Uterus (tissue), 4 donors: ENCODE data around the gene AURKA. TPM values are rescaled to one million over a fixed set of nuclear protein-coding genes. Genes with fewer than 3 reads are reported as not detected.

Experiments used
- DNase-seq, 2 donors: peaks; one replicate each; pipeline ENCODE4 v3.0.0-alpha.2; 2019 to 2020
- H3K27ac ChIP-seq, 2 donors: fragments of 200-600 bp; sonication (generic); 1 replicate in 1 of 2; 2 replicates in 1 of 2; pipeline ENCODE4 v1.5.1; 2016 to 2018
- H3K27me3 ChIP-seq, 2 donors: fragments of 200-600 bp; sonication (generic); one replicate each; pipeline ENCODE4 v1.5.1; 2018 to 2019; ENCODE audit warnings: control low read depth in 1 of 2
- H3K36me3 ChIP-seq, 2 donors: fragments of 200-600 bp; sonication (generic); one replicate each; pipeline ENCODE4 v1.5.1; 2019; ENCODE audit warnings: control low read depth in 1 of 2
- H3K4me1 ChIP-seq, 2 donors: fragments of 200-600 bp; sonication (generic); one replicate each; pipeline ENCODE4 v1.5.1; 2018 to 2019; ENCODE audit warnings: control low read depth in 1 of 2
- H3K4me3 ChIP-seq, 2 donors: fragments of 200-600 bp; sonication (generic); 1 replicate in 1 of 2; 2 replicates in 1 of 2; pipeline ENCODE4 v1.5.1; 2018 to 2019; ENCODE audit warnings: mild to moderate bottlenecking in 1 of 2
- H3K9me3 ChIP-seq, 2 donors: fragments of 200-600 bp; sonication (generic); one replicate each; pipeline ENCODE4 v1.5.1; 2019; ENCODE audit warnings: control low read depth in 1 of 2
- POLR2A ChIP-seq, 2 donors: fragments of 450-650 bp; IDR thresholded peaks; one replicate each; pipeline ENCODE4 v1.6.1; 2016; ENCODE audit warnings: antibody characterized with exemption in 2 of 2, mild to moderate bottlenecking in 1 of 2, moderate library complexity in 1 of 2
- intact Hi-C: fragments of 100-400 bp; cut with DNase I; formaldehyde crosslinking; loops from one replicate; pipeline ENCODE4 v1.15.1; 2023; ENCODE audit warnings: low total_unique reads
- total RNA-seq, 4 donors: library from RNA; depleted of rRNA in 3 of 4; stranded (reverse); fragments of >200 nt in 3 of 4; gene quantifications; one replicate each; pipeline versions ENCODE4 v1.1.0 to v1.2.4, GENCODE V29; 2014 to 2023
- TF ChIP-seq, protein P1 (sequence below), 4 experiments: fragments of 200-600 bp in 2 of 4; fragments of 450-650 bp in 2 of 4; sonication (generic) in 2 of 4; IDR thresholded peaks; one replicate each; pipeline ENCODE4 v1.5.1; 2016 to 2019; ENCODE audit warnings: antibody characterized with exemption in 4 of 4, mild to moderate bottlenecking in 2 of 4, moderate library complexity in 1 of 4
- donor health status: DM: yes; HTN: yes; CAD: no.

The AURKA gene
- total RNA-seq, 4 donors from 2014 or later: 1.9 to 17.4 (median 9.7) TPM; not detected in 1

DNA sequence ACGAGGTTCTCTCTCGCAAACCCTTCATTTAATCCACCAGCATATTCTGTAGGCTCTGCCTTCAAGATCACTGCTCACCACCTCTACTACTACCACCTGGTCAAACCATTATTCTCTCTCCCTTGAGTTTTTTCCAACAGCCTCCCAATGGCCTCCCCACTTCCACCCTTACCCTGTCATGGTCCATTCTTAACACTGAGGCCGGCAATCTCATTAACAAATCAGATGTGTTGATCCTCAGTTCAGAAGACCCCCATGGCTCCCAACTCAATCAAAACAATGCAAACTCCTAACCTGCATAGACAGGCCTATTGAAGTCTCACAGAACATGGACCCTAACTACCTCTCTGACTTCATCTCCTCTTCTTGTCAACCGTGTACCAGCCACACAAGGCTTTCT is 2.2 kb downstream of the AURKA start:
- Histone ChIP-seq H3K36me3 (no peaks in the 10 kb centered on the region), H3K4me1 (no peaks in the 10 kb centered on the region), H3K9me3 (no peaks in the 10 kb centered on the region), H3K4me3 (no peak overlapping the region), H3K27ac (no peak overlapping the region), H3K27me3 (no peaks in the 10 kb centered on the region)
- TF ChIP-seq POLR2A (IDR thresholded peaks at IDR 0.05): no peak
- TF ChIP-seq, protein P1, sequence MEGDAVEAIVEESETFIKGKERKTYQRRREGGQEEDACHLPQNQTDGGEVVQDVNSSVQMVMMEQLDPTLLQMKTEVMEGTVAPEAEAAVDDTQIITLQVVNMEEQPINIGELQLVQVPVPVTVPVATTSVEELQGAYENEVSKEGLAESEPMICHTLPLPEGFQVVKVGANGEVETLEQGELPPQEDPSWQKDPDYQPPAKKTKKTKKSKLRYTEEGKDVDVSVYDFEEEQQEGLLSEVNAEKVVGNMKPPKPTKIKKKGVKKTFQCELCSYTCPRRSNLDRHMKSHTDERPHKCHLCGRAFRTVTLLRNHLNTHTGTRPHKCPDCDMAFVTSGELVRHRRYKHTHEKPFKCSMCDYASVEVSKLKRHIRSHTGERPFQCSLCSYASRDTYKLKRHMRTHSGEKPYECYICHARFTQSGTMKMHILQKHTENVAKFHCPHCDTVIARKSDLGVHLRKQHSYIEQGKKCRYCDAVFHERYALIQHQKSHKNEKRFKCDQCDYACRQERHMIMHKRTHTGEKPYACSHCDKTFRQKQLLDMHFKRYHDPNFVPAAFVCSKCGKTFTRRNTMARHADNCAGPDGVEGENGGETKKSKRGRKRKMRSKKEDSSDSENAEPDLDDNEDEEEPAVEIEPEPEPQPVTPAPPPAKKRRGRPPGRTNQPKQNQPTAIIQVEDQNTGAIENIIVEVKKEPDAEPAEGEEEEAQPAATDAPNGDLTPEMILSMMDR (IDR thresholded peaks at IDR 0.05): no peak
- DNase-seq: no peak
- intact Hi-C loops: no loop called here

DNA sequence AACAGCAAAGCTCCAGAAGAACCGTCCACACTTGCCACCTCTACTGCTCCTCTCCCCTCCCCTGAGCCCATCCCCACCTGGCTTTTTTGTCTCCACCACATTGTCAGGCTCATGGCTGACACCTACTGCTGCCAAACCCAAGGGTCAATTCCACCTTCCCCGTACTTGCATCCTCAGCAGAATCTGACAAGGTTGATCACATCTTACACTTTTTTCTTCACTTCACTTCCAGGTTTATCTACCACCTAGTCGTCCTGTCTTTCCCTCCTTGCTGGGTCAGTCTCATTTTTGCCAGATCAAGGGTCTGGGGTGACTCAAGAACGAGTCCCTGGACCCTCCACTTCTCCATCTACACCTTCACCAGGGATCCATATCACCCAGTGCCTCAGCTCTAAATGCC is 3.1 kb downstream of the AURKA start:
- no peak for TF ChIP-seq POLR2A (IDR thresholded peaks at IDR 0.05)
- TF ChIP-seq, protein P1 (IDR thresholded peaks at IDR 0.05): no peak

GRCh38 chr20:56386219-56386618 is 5.8 kb downstream of the AURKA start:
- Histone ChIP-seq H3K4me3 (no peak overlapping the region), H3K27me3 (no peaks in the 10 kb centered on the region), H3K9me3 (no peaks in the 10 kb centered on the region), H3K4me1 (no peaks in the 10 kb centered on the region), H3K36me3 (no peaks in the 10 kb centered on the region), H3K27ac (no peak overlapping the region)
- no peak for DNase-seq
- no peak for TF ChIP-seq POLR2A (IDR thresholded peaks at IDR 0.05)
- TF ChIP-seq, protein P1 (IDR thresholded peaks at IDR 0.05): no peak
- intact Hi-C loops: no loop called here

More for the DNA sequence above, 3.1 kb downstream of the AURKA start:
- Histone ChIP-seq H3K9me3 (no peaks in the 10 kb centered on the region), H3K4me1 (no peaks in the 10 kb centered on the region), H3K27ac (no peak overlapping the region), H3K4me3 (no peak overlapping the region), H3K36me3 (no peaks in the 10 kb centered on the region), H3K27me3 (no peaks in the 10 kb centered on the region)
- DNase-seq: no peak
- intact Hi-C loops: no loop called here

DNA sequence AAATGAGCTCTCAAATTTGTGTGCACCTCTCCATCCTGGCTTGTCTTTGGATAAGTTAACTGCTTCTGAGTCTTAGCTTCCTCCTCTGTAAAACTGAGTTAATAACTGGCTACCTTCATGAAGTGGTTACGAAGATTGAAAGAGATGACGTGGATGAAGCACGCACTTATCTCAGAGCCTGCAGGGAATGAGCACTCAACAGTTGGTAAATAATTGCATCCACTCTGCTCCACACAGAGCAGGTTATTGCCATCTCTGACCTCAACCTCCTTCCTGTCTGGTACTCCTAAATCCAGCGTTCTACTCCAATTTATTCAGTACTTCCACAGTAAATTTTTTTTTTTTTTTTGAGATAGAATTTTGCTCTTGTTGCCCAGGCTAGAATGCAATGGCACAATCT is 6.9 kb downstream of the AURKA start:
- H3K27ac ChIP-seq: no peak overlapping the region
- no peaks in the 10 kb centered on the region for H3K27me3 ChIP-seq
- TF ChIP-seq, protein P1 (IDR thresholded peaks at IDR 0.05): no peak
- no peak for TF ChIP-seq POLR2A (IDR thresholded peaks at IDR 0.05)
- H3K36me3 ChIP-seq: no peaks in the 10 kb centered on the region
- no peak for DNase-seq
- H3K4me3 ChIP-seq: no peak overlapping the region
- no peaks in the 10 kb centered on the region for H3K4me1 ChIP-seq
- intact Hi-C loops: no loop called here
- no peaks in the 10 kb centered on the region for H3K9me3 ChIP-seq

- no peak for DNase-seq
- intact Hi-C loops: no loop called here
- no peak overlapping the region for H3K27ac ChIP-seq
- no peaks in the 10 kb centered on the region for H3K36me3 ChIP-seq
- TF ChIP-seq POLR2A (IDR thresholded peaks at IDR 0.05): no peak
- TF ChIP-seq, protein P1 (IDR thresholded peaks at IDR 0.05): no peak
- no peak overlapping the region for H3K4me3 ChIP-seq
- no peaks in the 10 kb centered on the region for H3K9me3 ChIP-seq
- no peaks in the 10 kb centered on the region for H3K27me3 ChIP-seq
- H3K4me1 ChIP-seq: no peaks in the 10 kb centered on the region
Measured at GRCh38 chr20:56383334-56383733, 8.7 kb downstream of the AURKA start.
